CD8-positive, alpha-beta memory T cell (primary cell): ENCODE data around the gene PLEKHG3. TPM values are rescaled to one million over a fixed set of nuclear protein-coding genes. Genes with fewer than 3 reads are reported as not detected.
A peak's percentile ranks its signal among the peaks of the same experiment; 100 is the strongest.

Experiments
- CTCF ChIA-PET: fragments of 350-600 bp; sonication (Branson Sonifier 250); formaldehyde crosslinking; loops from one replicate; lab custom pipeline; 2021; ENCODE audit warnings: antibody characterized with exemption; lab: Charles Lee
- POLR2A ChIA-PET: fragments of 350-600 bp; sonication (Branson Sonifier 250); formaldehyde crosslinking; loops from one replicate; lab custom pipeline; 2021; ENCODE audit warnings: antibody characterized with exemption; lab: Charles Lee
- DNase-seq, 5 donors: peaks; one replicate each; pipeline versions ENCODE4 v3.0.0 to v3.0.0-alpha.2; 2020 to 2022; ENCODE audit warnings: mixed read lengths in 1 of 5
- H3K27ac ChIP-seq: one replicate; pipeline ENCODE4 v1.7.0; 2013; ENCODE audit warnings: low read depth, mild to moderate bottlenecking, low read length, moderate library complexity
- H3K27me3 ChIP-seq: 2 replicates; pipeline ENCODE4 v1.7.0; 2013; ENCODE audit warnings: low read length, mild to moderate bottlenecking; ENCODE audit not compliant: insufficient read depth, poor library complexity, severe bottlenecking
- H3K36me3 ChIP-seq: 2 replicates; pipeline ENCODE4 v1.7.0; 2013; ENCODE audit warnings: mild to moderate bottlenecking, low read length, moderate library complexity; ENCODE audit not compliant: insufficient read depth
- H3K4me1 ChIP-seq: 2 replicates; pipeline ENCODE4 v1.7.0; 2013; ENCODE audit warnings: mild to moderate bottlenecking, low read length, moderate library complexity; ENCODE audit not compliant: insufficient read depth
- H3K4me3 ChIP-seq: 2 replicates; pipeline ENCODE4 v1.7.0; 2013; ENCODE audit warnings: mild to moderate bottlenecking, low read length
- H3K9me3 ChIP-seq: 2 replicates; pipeline ENCODE4 v1.7.0; 2013; ENCODE audit warnings: mild to moderate bottlenecking, low read length
- H3K27ac Mint-ChIP-seq, 8 donors: one replicate each; pipeline ENCODE4 v1.8.0; 2020 to 2021; ENCODE audit warnings: mixed read lengths in 8 of 8, mild to moderate bottlenecking in 6 of 8, inconsistent platforms in 3 of 8, moderate library complexity in 3 of 8
- H3K27me3 Mint-ChIP-seq, 2 donors: one replicate each; pipeline ENCODE4 v1.8.0; 2020 to 2021; ENCODE audit warnings: mixed read lengths in 2 of 2, mild to moderate bottlenecking in 1 of 2, moderate library complexity in 1 of 2
- H3K36me3 Mint-ChIP-seq, 3 donors: one replicate each; pipeline ENCODE4 v1.8.0; 2020 to 2021; ENCODE audit warnings: mixed read lengths in 3 of 3, inconsistent platforms in 1 of 3, mild to moderate bottlenecking in 1 of 3
- H3K4me1 Mint-ChIP-seq, 3 donors: one replicate each; pipeline ENCODE4 v1.8.0; 2020 to 2021; ENCODE audit warnings: mixed read lengths in 3 of 3, inconsistent platforms in 1 of 3, mild to moderate bottlenecking in 1 of 3
- H3K4me3 Mint-ChIP-seq, 7 donors: one replicate each; pipeline ENCODE4 v1.8.0; 2020 to 2021; ENCODE audit warnings: mixed read lengths in 7 of 7, mild to moderate bottlenecking in 6 of 7, moderate library complexity in 4 of 7, inconsistent platforms in 2 of 7
- H3K9me3 Mint-ChIP-seq, 5 donors: one replicate each; pipeline ENCODE4 v1.8.0; 2020 to 2022; ENCODE audit warnings: mixed read lengths in 5 of 5, mild to moderate bottlenecking in 3 of 5, moderate library complexity in 2 of 5, inconsistent platforms in 1 of 5
- polyA plus RNA-seq: library from polyadenylated mRNA; unstranded; fragments of 300-500 nt; fragmentation: Illumina TruSeq; gene quantifications from one replicate; pipeline ENCODE4 v1.2.3, GENCODE V29; 2021
- total RNA-seq, 2 experiments: library from RNA; stranded (reverse); gene quantifications; one replicate each; pipeline ENCODE4 v1.2.3, GENCODE V29; 2021

PLEKHG3 gene
- total and polyA plus RNA-seq, 3 experiments from 2014 or later, result 4.9 to 61.1 (median 5.0) TPM

GRCh38 chr14:64728856-64729255 is 24.6 kb downstream of the PLEKHG3 start:
- H3K4me1 ChIP-seq, result peaks cover 64% of the 10 kb centered on the region
- H3K4me3 ChIP-seq, result no peak overlapping the region
- ChIA-PET CTCF (no interaction called here), POLR2A (no interaction called here)
- no peak overlapping the region for H3K27ac ChIP-seq
- no peak for DNase-seq
- peak overlapping the region; percentile 24 to 99 (median 86) for H3K27ac Mint-ChIP-seq
- H3K4me3 Mint-ChIP-seq, result peak overlapping the region in 3 of 7 donors; percentile 31 to 58 (median 37)
- H3K36me3 ChIP-seq, result no peaks in the 10 kb centered on the region
- H3K27me3 ChIP-seq, result no peaks in the 10 kb centered on the region
- H3K27me3 Mint-ChIP-seq, result no peaks in the 10 kb centered on the region
- peaks cover 0 to 11% (median 2%) of the 10 kb centered on the region in 3 donors for H3K36me3 Mint-ChIP-seq
- H3K9me3 Mint-ChIP-seq, result no peaks in the 10 kb centered on the region
- H3K4me1 Mint-ChIP-seq, result peaks cover 72 to 78% (median 74%) of the 10 kb centered on the region in 3 donors
- H3K9me3 ChIP-seq, result no peaks in the 10 kb centered on the region

GRCh38 chr14:64729386-64730060 is 25.3 kb downstream of the PLEKHG3 start:
- Mint-ChIP-seq H3K36me3 (peaks cover 0 to 12% (median 4%) of the 10 kb centered on the region in 3 donors), H3K4me1 (peaks cover 71 to 78% (median 74%) of the 10 kb centered on the region in 3 donors), H3K4me3 (peak overlapping the region in 1 of 7 donors; percentile 55), H3K27me3 (no peaks in the 10 kb centered on the region), H3K9me3 (no peaks in the 10 kb centered on the region), H3K27ac (peak overlapping the region; percentile 19 to 99 (median 82))
- H3K27ac ChIP-seq, result no peak overlapping the region
- H3K4me3 ChIP-seq, result no peak overlapping the region
- ChIA-PET POLR2A (no interaction called here), CTCF (no interaction called here)
- H3K36me3 ChIP-seq, result no peaks in the 10 kb centered on the region
- H3K4me1 ChIP-seq, result peaks cover 57% of the 10 kb centered on the region
- DNase-seq, result no peak
- H3K9me3 ChIP-seq, result no peaks in the 10 kb centered on the region
- H3K27me3 ChIP-seq, result no peaks in the 10 kb centered on the region

- peaks cover 0 to 13% (median 4%) of the 10 kb centered on the region in 3 donors for H3K36me3 Mint-ChIP-seq
- DNase-seq, result no peak
- peak overlapping the region in 3 of 7 donors; percentile 34 to 63 (median 57) for H3K4me3 Mint-ChIP-seq
- H3K4me3 ChIP-seq, result no peak overlapping the region
- no peaks in the 10 kb centered on the region for H3K36me3 ChIP-seq
- peaks cover 55% of the 10 kb centered on the region for H3K4me1 ChIP-seq
- peaks cover 69 to 77% (median 74%) of the 10 kb centered on the region in 3 donors for H3K4me1 Mint-ChIP-seq
- H3K27ac ChIP-seq, result no peak overlapping the region
- H3K27me3 ChIP-seq, result no peaks in the 10 kb centered on the region
- ChIA-PET POLR2A (no interaction called here), CTCF (no interaction called here)
- no peaks in the 10 kb centered on the region for H3K9me3 Mint-ChIP-seq
- H3K27ac Mint-ChIP-seq, result peak overlapping the region; percentile 7 to 99 (median 82)
- H3K27me3 Mint-ChIP-seq, result no peaks in the 10 kb centered on the region
- no peaks in the 10 kb centered on the region for H3K9me3 ChIP-seq
Observed at GRCh38 chr14:64730061-64730440, 25.8 kb downstream of the PLEKHG3 start.

GRCh38 chr14:64730681-64731080 is 26.5 kb downstream of the PLEKHG3 start:
- Mint-ChIP-seq H3K4me3 (peak overlapping the region in 3 of 7 donors; percentile 34 to 63 (median 57)), H3K4me1 (peaks cover 69 to 77% (median 74%) of the 10 kb centered on the region in 3 donors), H3K9me3 (no peaks in the 10 kb centered on the region), H3K27me3 (no peaks in the 10 kb centered on the region), H3K27ac (peak overlapping the region in 7 of 8 donors; percentile 7 to 99 (median 84)), H3K36me3 (peaks cover 0 to 18% (median 4%) of the 10 kb centered on the region in 3 donors)
- peaks cover 54% of the 10 kb centered on the region for H3K4me1 ChIP-seq
- no peak overlapping the region for H3K4me3 ChIP-seq
- ChIA-PET POLR2A (no interaction called here), CTCF (no interaction called here)
- H3K9me3 ChIP-seq, result no peaks in the 10 kb centered on the region
- no peaks in the 10 kb centered on the region for H3K27me3 ChIP-seq
- no peaks in the 10 kb centered on the region for H3K36me3 ChIP-seq
- H3K27ac ChIP-seq, result no peak overlapping the region
- DNase-seq, result no peak

- ChIA-PET CTCF (no interaction called here), POLR2A (no interaction called here)
- Histone ChIP-seq H3K4me3 (no peak overlapping the region), H3K4me1 (peaks cover 49% of the 10 kb centered on the region), H3K27ac (no peak overlapping the region), H3K27me3 (no peaks in the 10 kb centered on the region), H3K36me3 (no peaks in the 10 kb centered on the region), H3K9me3 (no peaks in the 10 kb centered on the region)
- no peak for DNase-seq
- peak overlapping the region in 3 of 8 donors; percentile 54 to 93 (median 57) for H3K27ac Mint-ChIP-seq
- peaks cover 66 to 76% (median 74%) of the 10 kb centered on the region in 3 donors for H3K4me1 Mint-ChIP-seq
- H3K36me3 Mint-ChIP-seq, result peaks cover 0 to 18% (median 4%) of the 10 kb centered on the region in 3 donors
- H3K9me3 Mint-ChIP-seq, result no peaks in the 10 kb centered on the region
- no peak overlapping the region for H3K4me3 Mint-ChIP-seq
- H3K27me3 Mint-ChIP-seq, result no peaks in the 10 kb centered on the region
Observed at GRCh38 chr14:64731141-64731581, 26.9 kb downstream of the PLEKHG3 start.

GRCh38 chr14:64732066-64732465 is 27.8 kb downstream of the PLEKHG3 start:
- H3K9me3 Mint-ChIP-seq, result no peaks in the 10 kb centered on the region
- Histone ChIP-seq H3K4me1 (peaks cover 40% of the 10 kb centered on the region), H3K4me3 (no peak overlapping the region), H3K36me3 (no peaks in the 10 kb centered on the region), H3K27ac (no peak overlapping the region), H3K9me3 (no peaks in the 10 kb centered on the region), H3K27me3 (no peaks in the 10 kb centered on the region)
- ChIA-PET POLR2A (no interaction called here), CTCF (no interaction called here)
- DNase-seq, result no peak
- H3K27ac Mint-ChIP-seq, result peak overlapping the region in 1 of 8 donors; percentile 66
- no peaks in the 10 kb centered on the region for H3K27me3 Mint-ChIP-seq
- H3K4me3 Mint-ChIP-seq, result no peak overlapping the region
- H3K36me3 Mint-ChIP-seq, result peaks cover 0 to 18% (median 4%) of the 10 kb centered on the region in 3 donors
- H3K4me1 Mint-ChIP-seq, result peaks cover 58 to 67% (median 66%) of the 10 kb centered on the region in 3 donors

- Histone ChIP-seq H3K27me3 (no peaks in the 10 kb centered on the region), H3K4me3 (no peak overlapping the region), H3K4me1 (peaks cover 37% of the 10 kb centered on the region), H3K9me3 (no peaks in the 10 kb centered on the region), H3K36me3 (no peaks in the 10 kb centered on the region), H3K27ac (no peak overlapping the region)
- peaks cover 55 to 62% (median 60%) of the 10 kb centered on the region in 3 donors for H3K4me1 Mint-ChIP-seq
- no peak for DNase-seq
- H3K4me3 Mint-ChIP-seq, result peak overlapping the region in 1 of 7 donors; percentile 40
- POLR2A ChIA-PET, result no interaction called here
- H3K36me3 Mint-ChIP-seq, result peaks cover 0 to 18% (median 4%) of the 10 kb centered on the region in 3 donors
- no peak overlapping the region for H3K27ac Mint-ChIP-seq
- CTCF ChIA-PET, result no interaction called here
- H3K27me3 Mint-ChIP-seq, result no peaks in the 10 kb centered on the region
- no peaks in the 10 kb centered on the region for H3K9me3 Mint-ChIP-seq
Observed at GRCh38 chr14:64732536-64733120, 28.4 kb downstream of the PLEKHG3 start.

- Histone ChIP-seq H3K27me3 (no peaks in the 10 kb centered on the region), H3K36me3 (no peaks in the 10 kb centered on the region), H3K27ac (peak overlapping the region; percentile 13), H3K9me3 (no peaks in the 10 kb centered on the region), H3K4me3 (no peak overlapping the region), H3K4me1 (peaks cover 30% of the 10 kb centered on the region)
- no peaks in the 10 kb centered on the region for H3K9me3 Mint-ChIP-seq
- H3K36me3 Mint-ChIP-seq, result peaks cover 0 to 18% (median 4%) of the 10 kb centered on the region in 3 donors
- peaks cover 48 to 56% (median 53%) of the 10 kb centered on the region in 3 donors for H3K4me1 Mint-ChIP-seq
- POLR2A ChIA-PET, result no interaction called here
- no peak for DNase-seq
- peak overlapping the region in 1 of 7 donors; percentile 19 for H3K4me3 Mint-ChIP-seq
- no peaks in the 10 kb centered on the region for H3K27me3 Mint-ChIP-seq
- peak overlapping the region in 6 of 8 donors; percentile 57 to 89 (median 76) for H3K27ac Mint-ChIP-seq
- CTCF ChIA-PET, result no interaction called here
Observed at GRCh38 chr14:64733321-64733720, 29.1 kb downstream of the PLEKHG3 start.
